Adipocyte (in vitro differentiated cells): ENCODE measurements around the gene CCNK.
A peak's percentile ranks its signal among the peaks of the same experiment; 100 is the strongest.

Source experiments
- DNase-seq: peaks from one replicate; pipeline ENCODE4 v3.0.0-alpha.2; 2015; ENCODE audit warnings: low read depth
- H3K27me3 ChIP-seq: replicated peaks from 2 replicates; pipeline ENCODE4 v1.7.0; 2013; ENCODE audit warnings: mild to moderate bottlenecking, low read length, moderate library complexity; ENCODE audit not compliant: control insufficient read depth, insufficient read depth
- H3K36me3 ChIP-seq: 2 replicates; pipeline ENCODE4 v1.7.0; 2013; ENCODE audit warnings: low read length, mild to moderate bottlenecking, moderate library complexity; ENCODE audit not compliant: control insufficient read depth, insufficient read depth, severe bottlenecking
- H3K4me1 ChIP-seq: 2 replicates; pipeline ENCODE4 v1.7.0; 2013; ENCODE audit warnings: mild to moderate bottlenecking, low read length, moderate library complexity; ENCODE audit not compliant: control insufficient read depth, insufficient read depth
- H3K4me3 ChIP-seq: 2 replicates; pipeline ENCODE4 v1.7.0; 2013; ENCODE audit warnings: mild to moderate bottlenecking, low read length, moderate library complexity
- H3K9ac ChIP-seq: 2 replicates; pipeline ENCODE4 v1.7.0; 2013; ENCODE audit warnings: mild to moderate bottlenecking, low read length, moderate library complexity
- H3K9me3 ChIP-seq: 2 replicates; pipeline ENCODE4 v1.7.0; 2013; ENCODE audit warnings: mild to moderate bottlenecking, low read length, moderate library complexity; ENCODE audit not compliant: control insufficient read depth

Gene CCNK

GRCh38 chr14:99522025-99522401 is 40.8 kb downstream of the CCNK start:
- Histone ChIP-seq H3K9me3 (no peaks in the 10 kb centered on the region), H3K4me3 (no peak overlapping the region), H3K27me3 (peaks cover 8% of the 10 kb centered on the region), H3K36me3 (no peaks in the 10 kb centered on the region), H3K4me1 (no peaks in the 10 kb centered on the region), H3K9ac (no peak overlapping the region)
- DNase-seq, result no peak

DNA sequence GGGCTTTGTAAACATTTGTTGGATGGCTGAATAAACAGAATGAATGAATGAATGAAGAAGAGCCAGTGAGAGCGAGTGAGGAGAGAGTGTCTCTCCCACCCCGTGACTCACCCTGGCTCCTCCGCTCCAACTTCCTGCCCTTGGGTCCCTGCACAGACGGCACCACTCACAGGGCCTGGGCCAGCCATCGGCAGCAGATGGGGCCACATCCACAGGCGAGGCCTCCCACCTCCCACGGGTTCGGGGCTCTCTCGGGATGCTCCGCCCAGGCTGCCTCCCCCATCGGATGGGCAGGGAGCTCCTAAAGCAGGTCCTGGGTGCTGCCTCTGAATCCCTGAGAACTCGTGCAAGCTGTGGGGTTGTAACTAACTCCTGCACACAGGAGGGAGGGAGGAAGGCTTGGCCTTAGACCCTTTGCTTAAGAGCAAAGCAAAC is 41.3 kb downstream of the CCNK start:
- Histone ChIP-seq H3K9ac (peak overlapping the region; percentile 7), H3K4me3 (no peak overlapping the region), H3K4me1 (no peaks in the 10 kb centered on the region), H3K36me3 (no peaks in the 10 kb centered on the region), H3K27me3 (peaks cover 8% of the 10 kb centered on the region), H3K9me3 (no peaks in the 10 kb centered on the region)
- peak; percentile 51 for DNase-seq

DNA sequence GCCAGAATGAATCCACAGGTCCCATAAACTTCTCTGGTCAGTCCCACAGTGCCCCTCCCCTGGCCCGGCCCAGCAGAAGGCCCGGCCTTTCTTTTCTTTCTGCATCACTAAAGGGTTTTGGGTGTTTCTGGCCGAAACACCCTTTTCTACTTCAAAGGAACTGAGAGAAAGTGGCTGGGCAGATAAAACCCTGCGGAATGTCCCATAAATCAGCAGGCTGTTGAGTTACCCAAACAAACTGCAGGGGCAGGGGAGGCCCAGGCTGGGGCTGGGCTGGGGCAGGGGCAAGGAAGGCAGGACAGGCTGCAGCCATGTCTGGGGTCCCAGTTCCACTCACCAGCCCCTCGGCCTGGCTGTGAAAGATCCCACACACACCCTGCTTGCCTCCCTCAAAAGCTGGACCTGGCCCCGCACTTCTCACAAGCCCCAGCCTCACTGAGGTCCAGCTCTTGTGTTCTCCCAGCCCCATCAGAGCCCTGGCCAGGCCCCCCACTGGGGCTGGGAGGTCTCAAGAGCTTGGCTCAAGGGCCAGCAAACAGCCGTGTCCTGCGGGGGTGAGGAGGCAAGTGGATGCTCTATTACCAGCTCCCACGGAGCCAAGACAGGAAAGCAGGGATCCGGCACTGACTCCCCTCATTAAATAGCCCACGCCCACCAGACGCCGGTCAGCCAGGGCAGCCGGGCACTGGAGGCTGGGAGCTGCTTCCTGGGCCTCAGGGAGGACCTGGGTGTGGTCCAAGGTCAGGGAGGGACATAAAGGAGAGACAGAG is 41.9 kb downstream of the CCNK start:
- Histone ChIP-seq H3K9me3 (no peaks in the 10 kb centered on the region), H3K9ac (peak overlapping the region; percentile 7), H3K4me1 (no peaks in the 10 kb centered on the region), H3K27me3 (peaks cover 8% of the 10 kb centered on the region), H3K36me3 (no peaks in the 10 kb centered on the region), H3K4me3 (no peak overlapping the region)
- DNase-seq, result no peak

DNA sequence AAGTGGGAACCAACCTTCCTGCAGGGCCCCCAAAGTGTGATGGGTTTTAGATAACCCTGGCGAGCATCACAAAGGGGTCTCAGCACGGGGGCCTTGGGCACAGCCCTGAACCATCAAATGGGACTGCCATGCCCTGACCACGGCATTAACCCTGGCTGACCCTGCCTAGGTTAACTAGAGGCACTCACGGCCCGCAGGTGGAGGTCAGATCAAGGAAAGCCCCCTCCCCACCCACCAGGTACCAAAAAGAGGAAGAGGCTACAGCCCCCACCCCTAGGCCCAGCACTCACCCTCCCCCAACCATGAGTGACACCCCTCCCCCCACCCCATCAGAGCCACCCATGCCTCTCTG is 42.5 kb downstream of the CCNK start:
- Histone ChIP-seq H3K9ac (no peak overlapping the region), H3K27me3 (peaks cover 8% of the 10 kb centered on the region), H3K36me3 (no peaks in the 10 kb centered on the region), H3K4me3 (no peak overlapping the region), H3K4me1 (no peaks in the 10 kb centered on the region), H3K9me3 (no peaks in the 10 kb centered on the region)
- no peak for DNase-seq

DNA sequence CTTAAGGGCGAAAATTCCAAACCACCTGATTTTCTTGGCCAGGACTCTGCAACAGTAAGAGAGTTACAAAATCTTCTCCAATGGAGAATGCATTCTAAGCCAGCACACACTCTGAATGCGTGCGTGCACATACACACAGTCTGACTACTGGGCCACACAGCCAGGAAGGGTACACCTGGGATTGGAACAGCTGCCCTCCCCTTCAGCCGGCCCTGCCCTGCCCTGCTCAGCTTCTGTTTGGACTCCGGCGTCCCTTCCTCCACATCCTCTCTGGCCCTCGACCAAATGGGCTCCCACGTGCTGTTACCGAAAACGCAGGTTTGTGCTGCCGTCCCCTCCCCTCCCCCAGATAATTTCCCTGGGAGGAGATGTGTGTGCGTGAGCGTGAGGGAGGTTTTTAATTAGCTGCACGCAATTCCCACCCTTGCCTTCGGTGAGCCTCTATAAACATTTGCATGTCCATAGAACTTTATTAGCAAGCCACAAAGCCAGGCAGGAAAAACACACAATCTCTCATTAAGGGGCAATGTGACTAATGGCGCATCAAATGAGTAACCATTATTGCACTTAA is 43.0 kb downstream of the CCNK start:
- Histone ChIP-seq H3K9me3 (no peaks in the 10 kb centered on the region), H3K9ac (no peak overlapping the region), H3K4me1 (no peaks in the 10 kb centered on the region), H3K27me3 (peaks cover 8% of the 10 kb centered on the region), H3K4me3 (no peak overlapping the region), H3K36me3 (no peaks in the 10 kb centered on the region)
- no peak for DNase-seq

DNA sequence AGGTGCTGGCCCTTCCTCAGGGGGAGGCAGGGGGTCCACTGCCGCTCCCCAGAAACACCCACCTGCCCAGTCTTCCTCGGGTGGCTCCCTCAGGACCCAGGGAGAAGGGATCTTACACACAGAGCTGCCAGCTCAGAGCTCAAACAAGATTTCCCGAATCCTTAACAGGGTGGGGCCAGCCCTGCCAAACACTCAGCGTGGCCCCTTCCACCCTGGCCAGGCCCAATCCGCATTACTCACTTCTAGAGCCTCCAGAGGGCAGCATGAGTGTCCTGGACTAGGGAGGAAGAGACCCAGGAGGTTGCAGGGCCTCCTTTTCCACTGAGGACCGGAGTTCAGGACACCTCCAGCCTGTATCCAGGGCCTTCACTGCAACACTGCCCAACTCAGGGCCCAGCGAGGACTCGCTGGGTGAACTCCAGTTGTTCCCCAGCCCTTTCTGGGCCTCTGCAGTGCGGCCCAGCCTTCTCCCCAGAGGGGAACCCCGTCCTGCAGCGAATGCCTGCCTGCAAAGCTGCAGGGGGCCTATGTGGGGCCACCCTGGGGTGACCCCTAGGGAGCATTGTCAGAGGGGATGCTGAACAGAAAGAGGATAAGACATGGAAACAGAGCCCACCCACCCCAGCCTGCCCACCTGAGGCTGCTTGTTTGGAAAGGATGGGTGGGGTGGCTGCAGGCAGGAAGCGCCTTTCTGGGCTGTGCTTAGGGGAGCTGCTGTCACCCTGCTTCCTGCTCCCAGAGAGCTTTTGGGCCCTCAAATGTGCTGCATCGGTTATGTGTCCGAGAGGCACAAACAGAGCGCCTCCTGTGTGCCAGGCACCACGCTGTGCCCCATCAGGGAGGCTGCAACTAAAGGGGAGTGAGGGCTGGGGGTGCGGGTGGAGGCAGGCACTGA is 43.8 kb downstream of the CCNK start:
- Histone ChIP-seq H3K27me3 (peaks cover 8% of the 10 kb centered on the region), H3K4me3 (no peak overlapping the region), H3K9ac (no peak overlapping the region), H3K9me3 (no peaks in the 10 kb centered on the region), H3K4me1 (no peaks in the 10 kb centered on the region), H3K36me3 (no peaks in the 10 kb centered on the region)
- DNase-seq, result peak; percentile 69

DNA sequence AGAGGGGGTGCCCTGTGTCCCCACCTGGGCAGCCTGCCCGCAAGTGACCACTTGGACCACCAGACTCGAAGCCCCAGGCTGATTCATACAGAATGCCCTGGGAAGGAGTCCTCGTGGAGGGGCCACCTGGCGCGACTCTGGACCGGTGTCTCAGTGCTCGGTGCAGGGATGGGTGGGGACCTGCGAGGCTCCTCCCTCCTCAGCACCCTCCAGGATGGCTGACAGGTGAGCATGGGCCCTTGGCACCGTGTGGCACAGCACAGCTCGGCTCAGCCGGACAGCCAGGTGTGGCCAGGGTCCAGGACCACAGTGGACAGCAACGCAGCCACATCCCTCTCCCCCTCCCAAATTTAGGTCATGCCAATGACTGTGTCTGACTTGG is 44.5 kb downstream of the CCNK start:
- Histone ChIP-seq H3K9me3 (no peaks in the 10 kb centered on the region), H3K36me3 (no peaks in the 10 kb centered on the region), H3K27me3 (peaks cover 11% of the 10 kb centered on the region), H3K4me3 (no peak overlapping the region), H3K9ac (no peak overlapping the region), H3K4me1 (no peaks in the 10 kb centered on the region)
- no peak for DNase-seq

- H3K9me3 ChIP-seq, result no peaks in the 10 kb centered on the region
- no peak for DNase-seq
- no peak overlapping the region for H3K4me3 ChIP-seq
- H3K36me3 ChIP-seq, result no peaks in the 10 kb centered on the region
- peaks cover 7% of the 10 kb centered on the region for H3K27me3 ChIP-seq
- H3K4me1 ChIP-seq, result no peaks in the 10 kb centered on the region
- H3K9ac ChIP-seq, result no peak overlapping the region
Observed at GRCh38 chr14:99527026-99527425, 45.8 kb downstream of the CCNK start.

DNA sequence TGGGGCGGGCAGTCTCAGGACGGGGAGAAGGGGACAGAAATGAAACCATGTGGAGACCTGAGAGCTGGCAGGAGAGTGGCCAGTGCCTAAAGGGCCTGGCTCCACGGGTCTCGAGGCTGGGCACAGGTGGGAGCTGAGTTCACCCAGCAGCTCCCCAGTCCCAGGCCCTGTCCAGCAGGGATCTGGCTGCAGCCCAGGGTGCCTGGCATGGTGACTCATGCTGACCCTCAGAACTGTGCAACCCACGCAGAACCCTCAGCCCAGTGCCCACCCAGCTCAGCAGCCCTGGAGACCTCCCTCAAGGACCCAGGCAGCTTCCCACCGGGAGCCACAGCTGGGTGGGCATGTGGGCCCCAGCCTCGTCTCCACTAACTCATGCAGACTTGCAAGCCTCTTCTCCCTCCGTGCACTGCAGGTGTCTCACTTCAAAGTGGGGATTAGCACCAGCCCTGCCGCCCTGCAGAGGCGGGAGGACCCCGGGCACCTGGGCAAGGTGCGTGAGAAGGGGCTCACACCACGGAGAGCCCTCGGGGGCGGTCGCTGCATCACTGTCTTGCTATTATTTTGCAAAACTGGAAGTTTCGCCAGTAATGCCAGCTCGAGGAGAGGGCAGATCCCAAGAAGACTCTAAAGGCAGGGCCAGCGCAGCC is 46.3 kb downstream of the CCNK start:
- no peaks in the 10 kb centered on the region for H3K9me3 ChIP-seq
- no peaks in the 10 kb centered on the region for H3K4me1 ChIP-seq
- H3K27me3 ChIP-seq, result peaks cover 9% of the 10 kb centered on the region
- H3K9ac ChIP-seq, result no peak overlapping the region
- DNase-seq, result no peak
- no peak overlapping the region for H3K4me3 ChIP-seq
- no peaks in the 10 kb centered on the region for H3K36me3 ChIP-seq

DNA sequence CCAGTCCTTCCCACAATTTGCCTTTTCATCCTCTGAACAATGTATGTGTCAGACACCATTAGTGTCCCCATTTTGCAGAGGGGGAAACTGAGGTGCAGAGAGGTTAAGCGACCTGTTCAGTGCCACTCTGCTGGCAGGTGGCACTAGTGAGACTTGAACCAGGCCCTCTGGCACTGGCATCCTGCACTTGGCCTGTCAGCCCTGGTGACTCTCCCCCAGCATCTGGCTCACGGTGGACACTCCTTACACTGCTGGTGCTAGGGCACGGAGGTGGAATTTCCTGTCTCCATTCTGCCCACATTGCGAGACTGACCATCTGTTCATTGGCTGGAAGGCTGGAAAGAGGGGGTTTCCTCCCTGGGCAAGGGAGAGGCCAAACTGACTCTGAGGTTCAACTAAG is 48.7 kb downstream of the CCNK start:
- Histone ChIP-seq H3K4me3 (no peak overlapping the region), H3K9me3 (no peaks in the 10 kb centered on the region), H3K9ac (no peak overlapping the region), H3K36me3 (no peaks in the 10 kb centered on the region), H3K27me3 (peaks cover 21% of the 10 kb centered on the region), H3K4me1 (no peaks in the 10 kb centered on the region)
- no peak for DNase-seq
